ENCODE measurements around the gene OST4.

OST4 gene

GRCh38 chr2:27086090-27086723, 14.8 kb upstream of the OST4 start:
- peaks cover 28% of the 10 kb centered on the region for H3K4me1 Mint-ChIP-seq (ENCODE audit: low read depth)
- H3K27ac Mint-ChIP-seq = peak overlapping the region; percentile 66
- no peaks in the 10 kb centered on the region for H3K27me3 Mint-ChIP-seq
- H3K9me3 Mint-ChIP-seq (ENCODE audit: low read depth) = no peaks in the 10 kb centered on the region
- H3K4me3 Mint-ChIP-seq = peak overlapping the region; percentile 82
- no peaks in the 10 kb centered on the region for H3K36me3 Mint-ChIP-seq

GRCh38 chr2:27085673-27086089, 14.2 kb upstream of the OST4 start:
- Mint-ChIP-seq H3K4me1 (ENCODE audit: low read depth) (peaks cover 33% of the 10 kb centered on the region), H3K27ac (peak overlapping the region; percentile 66), H3K4me3 (peak overlapping the region; percentile 82), H3K27me3 (no peaks in the 10 kb centered on the region), H3K36me3 (no peaks in the 10 kb centered on the region), H3K9me3 (ENCODE audit: low read depth) (no peaks in the 10 kb centered on the region)

DNA sequence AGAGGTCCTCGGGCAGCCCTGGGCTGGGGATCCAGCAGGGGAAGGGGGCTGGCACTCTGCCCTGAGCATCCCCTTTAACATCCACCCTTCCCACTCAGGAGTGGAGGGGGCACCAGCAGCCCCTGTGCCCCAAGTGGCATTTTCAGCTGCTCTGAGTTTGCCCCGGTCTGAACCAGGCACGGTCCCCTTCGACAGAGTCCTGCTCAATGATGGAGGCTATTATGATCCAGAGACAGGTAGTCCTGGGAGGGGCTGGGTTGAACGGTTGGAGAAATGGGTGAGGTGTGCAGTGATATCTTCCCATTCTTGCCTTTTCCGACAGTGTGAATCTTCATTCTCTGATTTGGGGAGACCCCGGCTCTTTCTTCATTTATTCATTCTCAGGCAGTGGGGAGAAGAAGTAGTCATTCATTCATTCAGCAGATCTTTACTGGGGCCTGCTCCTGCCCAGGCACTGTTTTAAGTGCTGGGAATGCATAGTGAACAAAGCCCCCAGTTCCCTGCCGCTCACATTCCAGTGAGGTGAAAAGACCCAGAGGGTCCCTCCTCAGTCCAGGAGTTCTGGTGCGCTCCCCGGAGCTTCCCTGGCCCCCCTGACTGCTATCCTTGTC, 13.7 kb upstream of the OST4 start:
- Mint-ChIP-seq H3K27ac (peak overlapping the region; percentile 66), H3K9me3 (ENCODE audit: low read depth) (no peaks in the 10 kb centered on the region), H3K4me3 (peak overlapping the region; percentile 82), H3K36me3 (no peaks in the 10 kb centered on the region), H3K27me3 (no peaks in the 10 kb centered on the region), H3K4me1 (ENCODE audit: low read depth) (peaks cover 35% of the 10 kb centered on the region)

- no peaks in the 10 kb centered on the region for H3K36me3 Mint-ChIP-seq
- no peak overlapping the region for H3K27ac Mint-ChIP-seq
- no peaks in the 10 kb centered on the region for H3K9me3 Mint-ChIP-seq (ENCODE audit: low read depth)
- peaks cover 33% of the 10 kb centered on the region for H3K4me1 Mint-ChIP-seq (ENCODE audit: low read depth)
- peak overlapping the region; percentile 82 for H3K4me3 Mint-ChIP-seq
- H3K27me3 Mint-ChIP-seq = no peaks in the 10 kb centered on the region
Observed at GRCh38 chr2:27084297-27085061, 13.0 kb upstream of the OST4 start.

GRCh38 chr2:27083410-27084296, 12.2 kb upstream of the OST4 start:
- no peaks in the 10 kb centered on the region for H3K36me3 Mint-ChIP-seq
- H3K27me3 Mint-ChIP-seq = no peaks in the 10 kb centered on the region
- H3K27ac Mint-ChIP-seq = no peak overlapping the region
- H3K4me1 Mint-ChIP-seq (ENCODE audit: low read depth) = peaks cover 31% of the 10 kb centered on the region
- no peaks in the 10 kb centered on the region for H3K9me3 Mint-ChIP-seq (ENCODE audit: low read depth)
- H3K4me3 Mint-ChIP-seq = no peak overlapping the region

DNA sequence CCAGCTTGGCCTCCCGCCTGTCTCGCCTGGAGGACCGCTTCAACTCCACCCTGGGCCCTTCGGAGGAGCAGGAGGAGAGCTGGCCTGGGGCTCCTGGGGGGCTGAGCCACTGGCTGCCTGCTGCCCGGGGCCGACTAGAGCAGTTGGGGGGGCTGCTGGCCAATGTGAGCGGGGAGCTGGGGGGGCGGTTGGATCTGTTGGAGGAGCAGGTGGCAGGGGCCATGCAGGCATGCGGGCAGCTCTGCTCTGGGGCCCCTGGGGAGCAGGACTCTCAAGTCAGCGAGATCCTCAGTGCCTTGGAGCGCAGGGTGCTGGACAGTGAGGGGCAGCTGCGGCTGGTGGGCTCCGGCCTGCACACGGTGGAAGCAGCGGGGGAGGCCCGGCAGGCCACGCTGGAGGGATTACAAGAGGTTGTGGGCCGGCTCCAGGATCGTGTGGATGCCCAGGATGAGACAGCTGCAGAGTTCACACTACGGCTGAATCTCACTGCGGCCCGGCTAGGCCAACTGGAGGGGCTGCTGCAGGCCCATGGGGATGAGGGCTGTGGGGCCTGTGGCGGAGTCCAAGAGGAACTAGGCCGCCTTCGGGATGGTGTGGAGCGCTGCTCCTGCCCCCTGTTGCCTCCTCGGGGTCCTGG, 11.4 kb upstream of the OST4 start:
- Mint-ChIP-seq H3K27me3 (no peaks in the 10 kb centered on the region), H3K36me3 (no peaks in the 10 kb centered on the region), H3K4me3 (no peak overlapping the region), H3K27ac (no peak overlapping the region), H3K9me3 (ENCODE audit: low read depth) (no peaks in the 10 kb centered on the region), H3K4me1 (ENCODE audit: low read depth) (peaks cover 29% of the 10 kb centered on the region)

DNA sequence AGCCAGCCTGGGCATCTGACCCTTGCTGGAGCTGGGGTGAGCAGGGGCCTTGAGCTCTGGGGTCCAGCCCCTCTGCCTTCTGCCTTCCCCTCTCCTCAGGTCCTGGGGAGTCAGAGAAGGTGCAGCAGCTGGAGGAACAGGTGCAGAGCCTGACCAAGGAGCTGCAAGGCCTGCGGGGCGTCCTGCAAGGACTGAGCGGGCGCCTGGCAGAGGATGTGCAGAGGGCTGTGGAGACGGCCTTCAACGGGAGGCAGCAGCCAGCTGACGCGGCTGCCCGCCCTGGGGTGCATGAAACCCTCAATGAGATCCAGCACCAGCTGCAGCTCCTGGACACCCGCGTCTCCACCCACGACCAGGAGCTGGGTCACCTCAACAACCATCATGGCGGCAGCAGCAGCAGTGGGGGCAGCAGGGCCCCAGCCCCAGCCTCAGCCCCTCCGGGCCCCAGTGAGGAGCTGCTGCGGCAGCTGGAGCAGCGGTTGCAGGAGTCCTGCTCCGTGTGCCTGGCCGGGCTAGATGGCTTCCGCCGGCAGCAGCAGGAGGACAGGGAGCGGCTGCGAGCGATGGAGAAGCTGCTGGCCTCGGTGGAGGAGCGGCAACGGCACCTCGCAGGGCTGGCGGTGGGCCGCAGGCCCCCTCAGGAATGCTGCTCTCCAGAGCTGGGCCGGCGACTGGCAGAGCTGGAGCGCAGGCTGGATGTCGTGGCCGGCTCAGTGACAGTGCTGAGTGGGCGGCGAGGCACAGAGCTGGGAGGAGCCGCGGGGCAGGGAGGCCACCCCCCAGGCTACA, 10.7 kb upstream of the OST4 start:
- Mint-ChIP-seq H3K36me3 (no peaks in the 10 kb centered on the region), H3K27ac (no peak overlapping the region), H3K9me3 (ENCODE audit: low read depth) (no peaks in the 10 kb centered on the region), H3K4me3 (peak overlapping the region; percentile 88), H3K27me3 (no peaks in the 10 kb centered on the region), H3K4me1 (ENCODE audit: low read depth) (peaks cover 23% of the 10 kb centered on the region)

- H3K27me3 Mint-ChIP-seq = no peaks in the 10 kb centered on the region
- H3K4me3 Mint-ChIP-seq = peak overlapping the region; percentile 17
- H3K9me3 Mint-ChIP-seq (ENCODE audit: low read depth) = no peaks in the 10 kb centered on the region
- peak overlapping the region; percentile 98 for H3K27ac Mint-ChIP-seq
- no peaks in the 10 kb centered on the region for H3K36me3 Mint-ChIP-seq
- peaks cover 28% of the 10 kb centered on the region for H3K4me1 Mint-ChIP-seq (ENCODE audit: low read depth)
Observed at GRCh38 chr2:27080603-27080936, 9.1 kb upstream of the OST4 start.

DNA sequence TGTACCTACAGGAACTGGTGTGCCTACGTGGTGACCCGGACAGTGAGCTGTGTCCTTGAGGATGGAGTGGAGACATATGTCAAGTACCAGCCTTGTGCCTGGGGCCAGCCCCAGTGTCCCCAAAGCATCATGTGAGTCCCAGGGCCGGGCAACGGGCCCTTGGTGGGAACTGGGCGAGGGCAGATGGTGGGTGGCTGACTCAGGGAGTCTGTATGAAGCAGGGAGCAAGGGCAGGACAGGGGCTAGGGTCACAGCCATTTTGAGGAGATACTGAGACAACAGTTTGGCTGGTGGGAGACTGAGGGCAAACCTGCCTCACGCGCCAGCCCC, 8.7 kb upstream of the OST4 start:
- H3K9me3 Mint-ChIP-seq (ENCODE audit: low read depth) = no peaks in the 10 kb centered on the region
- no peaks in the 10 kb centered on the region for H3K27me3 Mint-ChIP-seq
- peak overlapping the region; percentile 20 for H3K4me3 Mint-ChIP-seq
- no peaks in the 10 kb centered on the region for H3K36me3 Mint-ChIP-seq
- H3K4me1 Mint-ChIP-seq (ENCODE audit: low read depth) = peaks cover 28% of the 10 kb centered on the region
- peak overlapping the region; percentile 28 for H3K27ac Mint-ChIP-seq

DNA sequence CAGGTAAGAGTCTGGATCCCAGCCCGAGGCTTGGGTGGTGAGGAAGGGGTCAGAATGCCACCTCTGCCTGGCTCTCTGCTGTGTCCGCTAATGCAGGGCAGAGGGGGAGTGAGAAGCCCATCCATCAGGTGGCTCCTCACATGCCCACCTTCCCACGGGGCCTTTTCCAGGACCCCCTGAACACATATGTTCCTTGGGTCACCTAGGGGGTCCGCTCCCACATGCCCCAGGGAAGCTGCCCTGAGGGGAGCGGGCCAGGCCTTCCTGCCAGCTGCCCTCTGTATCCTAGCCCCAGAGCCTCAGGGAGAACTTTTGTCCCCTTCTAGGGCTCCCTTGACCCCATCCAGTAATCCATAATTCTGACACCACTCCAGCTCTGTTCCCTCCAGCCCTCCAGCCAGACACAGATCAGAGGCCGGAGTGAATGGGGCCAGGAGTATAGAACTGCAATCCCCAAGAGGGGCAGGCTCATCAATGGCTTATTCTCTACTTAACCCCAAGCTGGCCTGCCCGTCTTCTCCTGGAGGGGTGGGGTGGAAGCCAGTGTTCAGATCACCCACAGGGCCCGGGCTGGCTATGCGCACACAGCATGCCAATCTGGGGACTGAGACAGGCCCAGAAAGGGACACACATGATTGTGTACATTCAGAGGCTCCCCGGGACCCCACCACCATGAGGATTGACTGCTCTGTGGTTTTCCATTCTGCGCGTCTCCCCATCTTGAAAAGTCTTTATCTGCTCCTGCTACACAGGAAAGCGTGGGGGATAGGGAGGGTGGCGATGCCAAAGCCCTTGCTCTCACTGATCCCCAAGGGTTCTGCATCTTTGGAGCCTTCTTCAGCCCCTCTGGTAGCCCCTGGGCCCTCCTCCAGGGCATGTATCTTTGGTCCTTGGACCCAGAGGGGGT, 8.0 kb upstream of the OST4 start:
- H3K9me3 Mint-ChIP-seq (ENCODE audit: low read depth) = no peaks in the 10 kb centered on the region
- no peaks in the 10 kb centered on the region for H3K36me3 Mint-ChIP-seq
- H3K27me3 Mint-ChIP-seq = no peaks in the 10 kb centered on the region
- peaks cover 33% of the 10 kb centered on the region for H3K4me1 Mint-ChIP-seq (ENCODE audit: low read depth)
- no peak overlapping the region for H3K4me3 Mint-ChIP-seq
- H3K27ac Mint-ChIP-seq = no peak overlapping the region

GRCh38 chr2:27078267-27079194, 7.1 kb upstream of the OST4 start, which contains the start of gene EMILIN1:
TSS of gene EMILIN1 (plus strand) at chr2:27078615. CDS start at chr2:27079066, 451 bp downstream.
- no peak within 1 kb of the TSS for H3K27ac Mint-ChIP-seq
- H3K9me3 Mint-ChIP-seq (ENCODE audit: low read depth) = no peaks in the 10 kb centered on the region

DNA sequence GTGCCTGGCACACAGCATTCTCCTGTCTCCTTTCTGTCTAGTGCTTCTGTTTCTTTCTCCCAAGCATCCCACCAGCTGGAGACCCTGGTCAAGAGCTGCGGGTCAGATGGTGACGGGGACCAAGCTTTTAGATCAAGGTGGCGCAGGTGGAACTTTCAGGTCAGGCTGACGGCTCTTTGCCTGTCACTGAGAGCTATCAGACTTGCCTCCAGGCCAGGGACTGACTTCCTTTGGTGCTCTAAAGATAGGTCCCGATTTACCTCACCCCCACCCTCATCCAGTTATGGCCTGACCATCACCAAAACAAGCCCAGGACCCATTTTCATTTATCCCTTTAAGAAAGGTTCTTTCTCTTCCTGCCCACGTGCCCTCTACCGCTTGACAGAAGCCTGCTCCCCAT, 5.8 kb upstream of the OST4 start:
- Mint-ChIP-seq H3K27ac (no peak overlapping the region), H3K4me1 (ENCODE audit: low read depth) (peaks cover 47% of the 10 kb centered on the region), H3K4me3 (no peak overlapping the region)

More at GRCh38 chr2:27078267-27079194, 7.1 kb upstream of the OST4 start, which contains the start of gene EMILIN1:
- no peak within 1 kb of the TSS for H3K4me3 Mint-ChIP-seq
- no peaks in the 10 kb centered on the region for H3K36me3 Mint-ChIP-seq
- no peaks in the 10 kb centered on the region for H3K27me3 Mint-ChIP-seq
- H3K4me1 Mint-ChIP-seq (ENCODE audit: low read depth) = peaks cover 39% of the 10 kb centered on the region

More for the DNA sequence above, 5.8 kb upstream of the OST4 start:
- Mint-ChIP-seq H3K27me3 (no peaks in the 10 kb centered on the region), H3K9me3 (ENCODE audit: low read depth) (no peaks in the 10 kb centered on the region), H3K36me3 (no peaks in the 10 kb centered on the region)
